ENCODE results near the gene RPLP1. TPM values are rescaled to one million over a fixed set of nuclear protein-coding genes. Genes with fewer than 3 reads are reported as not detected.

The RPLP1 gene
- total and polyA plus RNA-seq, 3 experiments from 2014 or later = 2,084 to 2,332 (median 2,216) TPM

GRCh38 chr15:69412701-69413100 lies 39.9 kb upstream of the RPLP1 start:
- Histone ChIP-seq H3K4me3 (ENCODE audit: low read length) (no peak overlapping the region), H3K36me3 (ENCODE audit: insufficient read depth, low read length) (no peaks in the 10 kb centered on the region), H3K27me3 (ENCODE audit: insufficient read depth, low read length, poor library complexity, severe bottlenecking) (no peaks in the 10 kb centered on the region), H3K4me1 (ENCODE audit: insufficient read depth, low read length) (peaks cover 6% of the 10 kb centered on the region), H3K27ac (ENCODE audit: low read depth, low read length) (no peak overlapping the region), H3K9me3 (ENCODE audit: low read length) (no peaks in the 10 kb centered on the region)
- no peak overlapping the region for H3K27ac Mint-ChIP-seq
- peaks cover 8 to 21% (median 18%) of the 10 kb centered on the region in 3 donors for H3K4me1 Mint-ChIP-seq
- POLR2A ChIA-PET = no interaction called here
- H3K36me3 Mint-ChIP-seq = peaks cover 0 to 3% (median 0%) of the 10 kb centered on the region in 3 donors
- H3K27me3 Mint-ChIP-seq = peaks cover 8 to 11% of the 10 kb centered on the region in 2 donors
- DNase-seq = no peak
- CTCF ChIA-PET = interaction anchor here (1.4 kb wide), 1 partner anchor 18 kb away, joined by 3 read pairs; no protein-coding TSS in a partner anchor
- peak overlapping the region in 1 of 7 donors; percentile 65 for H3K4me3 Mint-ChIP-seq
- no peaks in the 10 kb centered on the region for H3K9me3 Mint-ChIP-seq

GRCh38 chr15:69413822-69414700 lies 38.6 kb upstream of the RPLP1 start, which contains the start of gene KIF23:
Gene KIF23 (plus strand): TSS chr15:69414349. CDS start chr15:69414466, 117 bp downstream.
- no peaks in the 10 kb centered on the region for H3K9me3 Mint-ChIP-seq
- peak within 1 kb of the TSS; percentile 77 for H3K4me3 ChIP-seq (ENCODE audit: low read length)
- H3K4me1 Mint-ChIP-seq = peaks cover 8 to 28% (median 18%) of the 10 kb centered on the region in 3 donors
- peak; percentile 88 to 96 (median 90) for DNase-seq
- CTCF ChIA-PET = interaction anchor here (1.0 to 1.4 kb wide), 5 partner anchors 13 to 48 kb away, joined by 3 to 5 read pairs (median 3); partner anchors contain the start of gene RPLP1
- H3K27me3 ChIP-seq (ENCODE audit: insufficient read depth, low read length, poor library complexity, severe bottlenecking) = no peaks in the 10 kb centered on the region
- peak within 1 kb of the TSS; percentile 83 to 93 (median 87) for H3K4me3 Mint-ChIP-seq
- no peaks in the 10 kb centered on the region for H3K36me3 Mint-ChIP-seq
- H3K9me3 ChIP-seq (ENCODE audit: low read length) = no peaks in the 10 kb centered on the region
- peaks cover 7 to 9% of the 10 kb centered on the region in 2 donors for H3K27me3 Mint-ChIP-seq
- H3K4me1 ChIP-seq (ENCODE audit: insufficient read depth, low read length) = peaks cover 6% of the 10 kb centered on the region
- peak within 1 kb of the TSS in 7 of 8 donors; percentile 16 to 93 (median 75) for H3K27ac Mint-ChIP-seq
- H3K27ac ChIP-seq (ENCODE audit: low read depth, low read length) = peak within 1 kb of the TSS; percentile 40
- H3K36me3 ChIP-seq (ENCODE audit: insufficient read depth, low read length) = no peaks in the 10 kb centered on the region
- POLR2A ChIA-PET = interaction anchor here (0.6 to 3.5 kb wide), 2 partner anchors 39 to 50 kb away, joined by 5 to 27 read pairs; partner anchors contain the start of gene RPLP1

- Mint-ChIP-seq H3K27ac (peak overlapping the region in 2 of 8 donors; percentile 39 to 76), H3K4me3 (peak overlapping the region; percentile 67 to 87 (median 76)), H3K4me1 (peaks cover 8 to 28% (median 18%) of the 10 kb centered on the region in 3 donors)
Observed at GRCh38 chr15:69414701-69415167, 37.9 kb upstream of the RPLP1 start.

GRCh38 chr15:69415381-69415780 lies 37.2 kb upstream of the RPLP1 start:
- Histone ChIP-seq H3K27ac (ENCODE audit: low read depth, low read length) (no peak overlapping the region), H3K4me3 (ENCODE audit: low read length) (no peak overlapping the region), H3K4me1 (ENCODE audit: insufficient read depth, low read length) (peaks cover 6% of the 10 kb centered on the region), H3K9me3 (ENCODE audit: low read length) (no peaks in the 10 kb centered on the region), H3K36me3 (ENCODE audit: insufficient read depth, low read length) (no peaks in the 10 kb centered on the region), H3K27me3 (ENCODE audit: insufficient read depth, low read length, poor library complexity, severe bottlenecking) (no peaks in the 10 kb centered on the region)
- ChIA-PET CTCF (no interaction called here), POLR2A (interaction anchor here (3.5 kb wide), 1 partner anchor 37 kb away, joined by 27 read pairs; the partner anchor contains the start of gene RPLP1)
- no peak for DNase-seq
- H3K4me3 Mint-ChIP-seq = peak overlapping the region in 6 of 7 donors; percentile 38 to 79 (median 68)
- peaks cover 6 to 9% of the 10 kb centered on the region in 2 donors for H3K27me3 Mint-ChIP-seq
- no peak overlapping the region for H3K27ac Mint-ChIP-seq
- no peaks in the 10 kb centered on the region for H3K9me3 Mint-ChIP-seq
- peaks cover 8 to 28% (median 18%) of the 10 kb centered on the region in 3 donors for H3K4me1 Mint-ChIP-seq
- H3K36me3 Mint-ChIP-seq = no peaks in the 10 kb centered on the region

More at GRCh38 chr15:69414701-69415167, 37.9 kb upstream of the RPLP1 start:
- H3K4me1 ChIP-seq (ENCODE audit: insufficient read depth, low read length) = peaks cover 6% of the 10 kb centered on the region
- peak overlapping the region; percentile 77 for H3K4me3 ChIP-seq (ENCODE audit: low read length)
- ChIA-PET POLR2A (interaction anchor here (3.5 kb wide), 1 partner anchor 38 kb away, joined by 27 read pairs; the partner anchor contains the start of gene RPLP1), CTCF (interaction anchor here (1.0 to 1.4 kb wide), 5 partner anchors 14 to 48 kb away, joined by 3 to 5 read pairs (median 3); partner anchors contain the start of gene RPLP1)
- Mint-ChIP-seq H3K27me3 (peaks cover 6 to 9% of the 10 kb centered on the region in 2 donors), H3K9me3 (no peaks in the 10 kb centered on the region), H3K36me3 (no peaks in the 10 kb centered on the region)
- H3K9me3 ChIP-seq (ENCODE audit: low read length) = no peaks in the 10 kb centered on the region
- DNase-seq = peak in 1 of 5 donors; percentile 5
- H3K27ac ChIP-seq (ENCODE audit: low read depth, low read length) = peak overlapping the region; percentile 40
- no peaks in the 10 kb centered on the region for H3K27me3 ChIP-seq (ENCODE audit: insufficient read depth, low read length, poor library complexity, severe bottlenecking)
- H3K36me3 ChIP-seq (ENCODE audit: insufficient read depth, low read length) = no peaks in the 10 kb centered on the region

GRCh38 chr15:69417581-69417980 lies 35.0 kb upstream of the RPLP1 start:
- DNase-seq = no peak
- no peak overlapping the region for H3K27ac ChIP-seq (ENCODE audit: low read depth, low read length)
- peaks cover 6% of the 10 kb centered on the region for H3K4me1 ChIP-seq (ENCODE audit: insufficient read depth, low read length)
- no peaks in the 10 kb centered on the region for H3K27me3 ChIP-seq (ENCODE audit: insufficient read depth, low read length, poor library complexity, severe bottlenecking)
- Mint-ChIP-seq H3K9me3 (no peaks in the 10 kb centered on the region), H3K27me3 (peaks cover 7 to 9% of the 10 kb centered on the region in 2 donors), H3K36me3 (no peaks in the 10 kb centered on the region), H3K27ac (no peak overlapping the region), H3K4me1 (peaks cover 8 to 28% (median 18%) of the 10 kb centered on the region in 3 donors), H3K4me3 (no peak overlapping the region)
- ChIA-PET CTCF (interaction anchor here (1.2 kb wide), 1 partner anchor 37 kb away, joined by 3 read pairs; no protein-coding TSS in a partner anchor), POLR2A (no interaction called here)
- no peaks in the 10 kb centered on the region for H3K9me3 ChIP-seq (ENCODE audit: low read length)
- H3K4me3 ChIP-seq (ENCODE audit: low read length) = no peak overlapping the region
- H3K36me3 ChIP-seq (ENCODE audit: insufficient read depth, low read length) = no peaks in the 10 kb centered on the region

- Mint-ChIP-seq H3K9me3 (no peaks in the 10 kb centered on the region), H3K4me3 (no peak overlapping the region), H3K27me3 (peaks cover 0 to 2% of the 10 kb centered on the region in 2 donors), H3K27ac (no peak overlapping the region), H3K36me3 (no peaks in the 10 kb centered on the region), H3K4me1 (peaks cover 0 to 13% (median 4%) of the 10 kb centered on the region in 3 donors)
- H3K27me3 ChIP-seq (ENCODE audit: insufficient read depth, low read length, poor library complexity, severe bottlenecking) = no peaks in the 10 kb centered on the region
- no peak overlapping the region for H3K4me3 ChIP-seq (ENCODE audit: low read length)
- no peaks in the 10 kb centered on the region for H3K4me1 ChIP-seq (ENCODE audit: insufficient read depth, low read length)
- ChIA-PET CTCF (no interaction called here), POLR2A (no interaction called here)
- H3K27ac ChIP-seq (ENCODE audit: low read depth, low read length) = no peak overlapping the region
- H3K36me3 ChIP-seq (ENCODE audit: insufficient read depth, low read length) = no peaks in the 10 kb centered on the region
- H3K9me3 ChIP-seq (ENCODE audit: low read length) = no peaks in the 10 kb centered on the region
- no peak for DNase-seq
Observed at GRCh38 chr15:69421498-69421897, 31.1 kb upstream of the RPLP1 start.

GRCh38 chr15:69422336-69422895 lies 30.2 kb upstream of the RPLP1 start:
- H3K27ac Mint-ChIP-seq = peak overlapping the region in 2 of 8 donors; percentile 56 to 67
- H3K4me1 Mint-ChIP-seq = peaks cover 0 to 10% (median 2%) of the 10 kb centered on the region in 3 donors
- ChIA-PET POLR2A (interaction anchor here (0.5 kb wide), 1 partner anchor 15 kb away, joined by 5 read pairs; no protein-coding TSS in a partner anchor), CTCF (no interaction called here)
- no peak overlapping the region for H3K27ac ChIP-seq (ENCODE audit: low read depth, low read length)
- H3K27me3 ChIP-seq (ENCODE audit: insufficient read depth, low read length, poor library complexity, severe bottlenecking) = no peaks in the 10 kb centered on the region
- no peaks in the 10 kb centered on the region for H3K36me3 ChIP-seq (ENCODE audit: insufficient read depth, low read length)
- no peak for DNase-seq
- no peaks in the 10 kb centered on the region for H3K36me3 Mint-ChIP-seq
- H3K4me3 ChIP-seq (ENCODE audit: low read length) = no peak overlapping the region
- H3K9me3 Mint-ChIP-seq = no peaks in the 10 kb centered on the region
- no peaks in the 10 kb centered on the region for H3K9me3 ChIP-seq (ENCODE audit: low read length)
- H3K27me3 Mint-ChIP-seq = peaks cover 0 to 2% of the 10 kb centered on the region in 2 donors
- H3K4me1 ChIP-seq (ENCODE audit: insufficient read depth, low read length) = no peaks in the 10 kb centered on the region
- H3K4me3 Mint-ChIP-seq = no peak overlapping the region

Measured in CD8-positive, alpha-beta memory T cell (primary cell).